Activated naive CD4-positive, alpha-beta T cell treated with anti-CD3 and anti-CD28 coated beads for 36 hours (primary cell): ENCODE measurements around the gene COL23A1. TPM values are rescaled to one million over a fixed set of nuclear protein-coding genes. Genes with fewer than 3 reads are reported as not detected.
"Not testable (repeated sequence)": the region's sequence is repeated elsewhere in the genome, so short reads cannot be mapped to it uniquely, and the experiment has no call there.

ENCODE experiments used
- CTCF ChIA-PET: fragments of 350-600 bp; sonication (Branson Sonifier 250); formaldehyde crosslinking; loops from one replicate; lab custom pipeline; 2021; ENCODE audit warnings: antibody characterized with exemption; lab: Charles Lee
- DNase-seq: peaks from one replicate; pipeline ENCODE4 v3.0.0-alpha.2; 2020
- H3K27ac Mint-ChIP-seq: one replicate; pipeline ENCODE4 v1.8.0; 2021; ENCODE audit warnings: mild to moderate bottlenecking, mixed read lengths
- H3K27me3 Mint-ChIP-seq: one replicate; pipeline ENCODE4 v1.8.0; 2021; ENCODE audit warnings: low read depth, mixed read lengths
- H3K36me3 Mint-ChIP-seq: one replicate; pipeline ENCODE4 v1.8.0; 2021; ENCODE audit warnings: low read depth, mixed read lengths
- H3K4me1 Mint-ChIP-seq: one replicate; pipeline ENCODE4 v1.8.0; 2021; ENCODE audit warnings: low read depth, mixed read lengths
- H3K4me3 Mint-ChIP-seq: one replicate; pipeline ENCODE4 v1.8.0; 2021; ENCODE audit warnings: mild to moderate bottlenecking, moderate library complexity, mixed read lengths
- H3K9me3 Mint-ChIP-seq: one replicate; pipeline ENCODE4 v1.8.0; 2021; ENCODE audit warnings: mixed read lengths
- intact Hi-C: fragments of 100-400 bp; cut with micrococcal nuclease; formaldehyde crosslinking; loops from one replicate; pipeline ENCODE4 v1.15.1; 2023
- total RNA-seq, 2 experiments: library from RNA; stranded (reverse); gene quantifications; one replicate each; pipeline ENCODE4 v1.2.3, GENCODE V29; 2021

COL23A1 gene
- total RNA-seq, 2 experiments from 2014 or later, result 0.07 TPM; not detected in 1

- Mint-ChIP-seq H3K9me3 (no peaks in the 10 kb centered on the region), H3K4me3 (no peak overlapping the region), H3K36me3 (peaks cover 24% of the 10 kb centered on the region), H3K4me1 (peaks cover 57% of the 10 kb centered on the region), H3K27me3 (no peaks in the 10 kb centered on the region), H3K27ac (no peak overlapping the region)
- no peak for DNase-seq
- CTCF ChIA-PET, result interaction anchor here (0.6 to 1.6 kb wide), 9 partner anchors 9 to 1289 kb away, joined by 3 to 8 read pairs (median 4); partner anchors contain the start of gene HNRNPAB
- intact Hi-C loops, result loop anchor here (5.0 to 10.0 kb wide), 2 partner anchors 498 to 911 kb away; partner anchors contain the start of gene ZNF354A
Observed at GRCh38 chr5:178234121-178234749, 356.0 kb downstream of the COL23A1 start.

GRCh38 chr5:178232920-178233429, 357.2 kb downstream of the COL23A1 start:
- no peak for DNase-seq
- Mint-ChIP-seq H3K27ac (peak overlapping the region; percentile 80), H3K4me3 (peak overlapping the region; percentile 68), H3K9me3 (no peaks in the 10 kb centered on the region), H3K4me1 (peaks cover 55% of the 10 kb centered on the region), H3K27me3 (no peaks in the 10 kb centered on the region), H3K36me3 (peaks cover 33% of the 10 kb centered on the region)
- intact Hi-C loops, result loop anchor here (1.0 to 10.0 kb wide), 4 partner anchors 29 to 912 kb away; partner anchors contain the start of genes COL23A1, HNRNPAB and ZNF354A
- CTCF ChIA-PET, result interaction anchor here (1.0 kb wide), 1 partner anchor 47 kb away, joined by 3 read pairs; no protein-coding TSS in a partner anchor

GRCh38 chr5:178232124-178232919, 357.9 kb downstream of the COL23A1 start, which contains the start of gene PHYKPL:
PHYKPL (minus strand) TSS chr5:178232802; CDS start chr5:178232550, 252 bp downstream.
- Mint-ChIP-seq H3K4me1 (peaks cover 55% of the 10 kb centered on the region), H3K9me3 (no peaks in the 10 kb centered on the region), H3K27ac (peak within 1 kb of the TSS; percentile 80), H3K27me3 (no peaks in the 10 kb centered on the region), H3K4me3 (peak within 1 kb of the TSS; percentile 86), H3K36me3 (peaks cover 39% of the 10 kb centered on the region)
- DNase-seq, result peak; percentile 63
- intact Hi-C loops, result loop anchor here (1.0 to 10.0 kb wide), 4 partner anchors 28 to 912 kb away; partner anchors contain the start of genes COL23A1, HNRNPAB and ZNF354A
- CTCF ChIA-PET, result interaction anchor here (1.0 kb wide), 1 partner anchor 48 kb away, joined by 3 read pairs; no protein-coding TSS in a partner anchor

- Mint-ChIP-seq H3K36me3 (peaks cover 46% of the 10 kb centered on the region), H3K27ac (peak overlapping the region; percentile 73), H3K4me1 (peaks cover 52% of the 10 kb centered on the region), H3K9me3 (no peaks in the 10 kb centered on the region), H3K27me3 (no peaks in the 10 kb centered on the region), H3K4me3 (peak overlapping the region; percentile 86)
- CTCF ChIA-PET, result no interaction called here
- intact Hi-C loops, result loop anchor here (1.0 to 10.0 kb wide), 4 partner anchors 27 to 913 kb away; partner anchors contain the start of genes COL23A1, HNRNPAB and ZNF354A
- no peak for DNase-seq
Observed at GRCh38 chr5:178231539-178232123, 358.6 kb downstream of the COL23A1 start.

- CTCF ChIA-PET, result no interaction called here
- peak overlapping the region; percentile 73 for H3K27ac Mint-ChIP-seq
- peaks cover 49% of the 10 kb centered on the region for H3K4me1 Mint-ChIP-seq
- no peak for DNase-seq
- H3K36me3 Mint-ChIP-seq, result peaks cover 49% of the 10 kb centered on the region
- H3K9me3 Mint-ChIP-seq, result no peaks in the 10 kb centered on the region
- H3K4me3 Mint-ChIP-seq, result peak overlapping the region; percentile 86
- no peaks in the 10 kb centered on the region for H3K27me3 Mint-ChIP-seq
- intact Hi-C loops, result loop anchor here (5.0 to 10.0 kb wide), 2 partner anchors 501 to 914 kb away; partner anchors contain the start of gene ZNF354A
Observed at GRCh38 chr5:178230879-178231538, 359.2 kb downstream of the COL23A1 start.

- no peak overlapping the region for H3K27ac Mint-ChIP-seq
- CTCF ChIA-PET, result no interaction called here
- peak overlapping the region; percentile 66 for H3K4me3 Mint-ChIP-seq
- no peak for DNase-seq
- no peaks in the 10 kb centered on the region for H3K9me3 Mint-ChIP-seq
- peaks cover 50% of the 10 kb centered on the region for H3K4me1 Mint-ChIP-seq
- intact Hi-C loops, result loop anchor here (5.0 to 10.0 kb wide), 2 partner anchors 502 to 915 kb away; partner anchors contain the start of gene ZNF354A
- H3K27me3 Mint-ChIP-seq, result no peaks in the 10 kb centered on the region
- peaks cover 56% of the 10 kb centered on the region for H3K36me3 Mint-ChIP-seq
Observed at GRCh38 chr5:178229861-178230260, 360.3 kb downstream of the COL23A1 start.

GRCh38 chr5:178229111-178229510, 361.1 kb downstream of the COL23A1 start:
- DNase-seq, H3K9me3 Mint-ChIP-seq, H3K27me3 Mint-ChIP-seq, intact Hi-C loops, CTCF ChIA-PET: not testable (repeated sequence)
- peak overlapping the region; percentile 68 for H3K27ac Mint-ChIP-seq
- peaks cover 57% of the 10 kb centered on the region for H3K36me3 Mint-ChIP-seq
- H3K4me1 Mint-ChIP-seq, result peaks cover 49% of the 10 kb centered on the region
- H3K4me3 Mint-ChIP-seq, result peak overlapping the region; percentile 2

GRCh38 chr5:178228609-178229008, 361.6 kb downstream of the COL23A1 start:
- CTCF ChIA-PET, result no interaction called here
- no peak for DNase-seq

GRCh38 chr5:178227929-178228328, 362.3 kb downstream of the COL23A1 start:
- CTCF ChIA-PET, result no interaction called here
- Mint-ChIP-seq H3K4me3 (no peak overlapping the region), H3K27me3 (no peaks in the 10 kb centered on the region)

More at GRCh38 chr5:178228609-178229008, 361.6 kb downstream of the COL23A1 start:
- H3K4me1 Mint-ChIP-seq, result peaks cover 49% of the 10 kb centered on the region
- peaks cover 59% of the 10 kb centered on the region for H3K36me3 Mint-ChIP-seq
- H3K4me3 Mint-ChIP-seq, result no peak overlapping the region
- H3K9me3 Mint-ChIP-seq, result no peaks in the 10 kb centered on the region
- intact Hi-C loops, result no loop called here
- no peaks in the 10 kb centered on the region for H3K27me3 Mint-ChIP-seq
- peak overlapping the region; percentile 3 for H3K27ac Mint-ChIP-seq

GRCh38 chr5:178227138-178227659, 363.0 kb downstream of the COL23A1 start:
- CTCF ChIA-PET, result interaction anchor here (2.5 kb wide), 1 partner anchor 8 kb away, joined by 7 read pairs; no protein-coding TSS in a partner anchor
- peaks cover 65% of the 10 kb centered on the region for H3K36me3 Mint-ChIP-seq
- H3K9me3 Mint-ChIP-seq, result no peaks in the 10 kb centered on the region
- no peak for DNase-seq
- intact Hi-C loops, result no loop called here
- no peak overlapping the region for H3K4me3 Mint-ChIP-seq
- H3K4me1 Mint-ChIP-seq, result peaks cover 47% of the 10 kb centered on the region
- H3K27ac Mint-ChIP-seq, result no peak overlapping the region
- no peaks in the 10 kb centered on the region for H3K27me3 Mint-ChIP-seq

More at GRCh38 chr5:178227929-178228328, 362.3 kb downstream of the COL23A1 start:
- peaks cover 64% of the 10 kb centered on the region for H3K36me3 Mint-ChIP-seq
- peak overlapping the region; percentile 31 for H3K27ac Mint-ChIP-seq
- H3K9me3 Mint-ChIP-seq, result no peaks in the 10 kb centered on the region
- DNase-seq, result no peak
- H3K4me1 Mint-ChIP-seq, result peaks cover 48% of the 10 kb centered on the region
- intact Hi-C loops, result no loop called here

GRCh38 chr5:178225174-178225573, 365.0 kb downstream of the COL23A1 start:
- peaks cover 58% of the 10 kb centered on the region for H3K36me3 Mint-ChIP-seq
- intact Hi-C loops, result no loop called here
- DNase-seq, result no peak
- CTCF ChIA-PET, result interaction anchor here (2.5 kb wide), 1 partner anchor 10 kb away, joined by 7 read pairs; no protein-coding TSS in a partner anchor
- peaks cover 44% of the 10 kb centered on the region for H3K4me1 Mint-ChIP-seq
- H3K27me3 Mint-ChIP-seq, result no peaks in the 10 kb centered on the region
- no peak overlapping the region for H3K27ac Mint-ChIP-seq
- no peak overlapping the region for H3K4me3 Mint-ChIP-seq
- H3K9me3 Mint-ChIP-seq, result no peaks in the 10 kb centered on the region
